Astrocyte of the spinal cord (primary cell): ENCODE results near the gene WNT3A.

Experiments
- DNase-seq: peaks from one replicate; pipeline ENCODE4 v3.0.0; 2011; ENCODE audit warnings: low read depth, low spot score
- H3K4me3 ChIP-seq: 2 replicates; pipeline ENCODE4 v1.5.1; 2011; ENCODE audit warnings: low read depth, mild to moderate bottlenecking, low read length, moderate library complexity
- in situ Hi-C: cut with HindIII; loops from 2 replicates; pipeline ENCODE4 v1.10.0; 2017; ENCODE audit warnings: low sequenced_read_pairs
- TF ChIP-seq, protein P1 (sequence below): IDR thresholded peaks from 2 replicates; pipeline ENCODE4 v1.5.1; 2012; ENCODE audit warnings: low read depth, mild to moderate bottlenecking, low read length, inconsistent platforms

The WNT3A gene

GRCh38 chr1:228071839-228072657, 65.2 kb downstream of the WNT3A start:
- TF ChIP-seq, protein P1, sequence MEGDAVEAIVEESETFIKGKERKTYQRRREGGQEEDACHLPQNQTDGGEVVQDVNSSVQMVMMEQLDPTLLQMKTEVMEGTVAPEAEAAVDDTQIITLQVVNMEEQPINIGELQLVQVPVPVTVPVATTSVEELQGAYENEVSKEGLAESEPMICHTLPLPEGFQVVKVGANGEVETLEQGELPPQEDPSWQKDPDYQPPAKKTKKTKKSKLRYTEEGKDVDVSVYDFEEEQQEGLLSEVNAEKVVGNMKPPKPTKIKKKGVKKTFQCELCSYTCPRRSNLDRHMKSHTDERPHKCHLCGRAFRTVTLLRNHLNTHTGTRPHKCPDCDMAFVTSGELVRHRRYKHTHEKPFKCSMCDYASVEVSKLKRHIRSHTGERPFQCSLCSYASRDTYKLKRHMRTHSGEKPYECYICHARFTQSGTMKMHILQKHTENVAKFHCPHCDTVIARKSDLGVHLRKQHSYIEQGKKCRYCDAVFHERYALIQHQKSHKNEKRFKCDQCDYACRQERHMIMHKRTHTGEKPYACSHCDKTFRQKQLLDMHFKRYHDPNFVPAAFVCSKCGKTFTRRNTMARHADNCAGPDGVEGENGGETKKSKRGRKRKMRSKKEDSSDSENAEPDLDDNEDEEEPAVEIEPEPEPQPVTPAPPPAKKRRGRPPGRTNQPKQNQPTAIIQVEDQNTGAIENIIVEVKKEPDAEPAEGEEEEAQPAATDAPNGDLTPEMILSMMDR = no peak
- in situ Hi-C loops = no loop called here
- no peak for DNase-seq
- H3K4me3 ChIP-seq = no peak overlapping the region

DNA sequence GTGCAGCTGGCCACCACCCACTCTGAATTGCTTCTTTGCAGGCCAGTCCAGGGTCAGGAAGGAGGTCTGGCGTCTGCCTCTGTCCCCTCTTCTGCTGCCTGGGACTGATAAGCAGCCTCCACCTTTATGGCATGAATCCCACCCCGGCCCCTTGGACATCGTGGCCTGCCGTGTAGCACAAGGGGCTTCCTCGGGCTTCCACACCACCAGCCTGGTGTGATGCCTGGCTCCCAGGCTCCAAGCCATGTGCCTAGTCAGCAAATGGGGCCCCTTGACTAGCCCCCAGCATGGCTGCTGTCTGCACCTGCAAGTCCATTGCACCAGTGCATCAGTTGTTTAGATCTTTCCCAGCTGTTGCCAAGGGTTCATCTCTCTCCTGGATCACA, 65.9 kb downstream of the WNT3A start:
- H3K4me3 ChIP-seq = no peak overlapping the region
- DNase-seq = no peak
- TF ChIP-seq, protein P1 = no peak
- in situ Hi-C loops = no loop called here

DNA sequence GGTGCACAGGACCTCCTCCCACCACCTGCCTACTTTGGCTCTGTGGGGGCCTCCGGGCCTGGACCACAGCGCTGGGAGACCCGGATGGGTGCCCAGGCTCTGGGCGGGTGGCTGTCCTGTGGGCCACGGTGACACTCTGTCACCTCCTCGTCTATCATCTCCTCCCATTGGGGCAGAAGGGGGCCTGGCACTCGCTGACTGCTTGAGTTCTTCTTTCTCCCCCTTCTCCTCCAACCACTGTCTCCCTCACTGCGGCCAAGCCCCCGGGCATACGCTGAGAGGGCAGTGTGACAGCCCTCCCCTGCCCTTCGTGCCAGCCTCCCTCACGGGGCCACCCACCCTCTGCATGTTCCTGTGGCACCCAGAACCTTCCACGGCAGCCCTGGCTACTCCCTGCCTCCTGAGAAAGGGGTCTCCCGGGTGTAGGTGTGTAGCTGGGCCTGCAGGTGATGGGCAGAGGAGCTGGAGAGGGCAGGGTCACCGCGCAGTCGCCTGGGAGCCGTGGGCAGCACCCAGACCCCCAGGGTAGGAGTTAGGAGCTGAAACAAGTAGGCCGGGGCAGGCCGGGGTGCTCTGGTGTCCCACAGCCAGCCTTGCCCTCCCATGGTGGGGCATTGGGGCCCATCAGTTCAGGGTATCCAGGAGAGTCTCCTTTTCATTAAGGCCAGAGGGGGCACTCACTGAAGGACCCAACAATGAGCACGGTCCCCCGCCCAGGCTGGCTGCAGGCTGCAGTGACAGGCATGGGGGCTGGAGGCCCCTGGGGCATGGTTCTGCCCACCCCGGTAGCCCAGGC, 66.5 kb downstream of the WNT3A start:
- in situ Hi-C loops = no loop called here
- DNase-seq = no peak

DNA sequence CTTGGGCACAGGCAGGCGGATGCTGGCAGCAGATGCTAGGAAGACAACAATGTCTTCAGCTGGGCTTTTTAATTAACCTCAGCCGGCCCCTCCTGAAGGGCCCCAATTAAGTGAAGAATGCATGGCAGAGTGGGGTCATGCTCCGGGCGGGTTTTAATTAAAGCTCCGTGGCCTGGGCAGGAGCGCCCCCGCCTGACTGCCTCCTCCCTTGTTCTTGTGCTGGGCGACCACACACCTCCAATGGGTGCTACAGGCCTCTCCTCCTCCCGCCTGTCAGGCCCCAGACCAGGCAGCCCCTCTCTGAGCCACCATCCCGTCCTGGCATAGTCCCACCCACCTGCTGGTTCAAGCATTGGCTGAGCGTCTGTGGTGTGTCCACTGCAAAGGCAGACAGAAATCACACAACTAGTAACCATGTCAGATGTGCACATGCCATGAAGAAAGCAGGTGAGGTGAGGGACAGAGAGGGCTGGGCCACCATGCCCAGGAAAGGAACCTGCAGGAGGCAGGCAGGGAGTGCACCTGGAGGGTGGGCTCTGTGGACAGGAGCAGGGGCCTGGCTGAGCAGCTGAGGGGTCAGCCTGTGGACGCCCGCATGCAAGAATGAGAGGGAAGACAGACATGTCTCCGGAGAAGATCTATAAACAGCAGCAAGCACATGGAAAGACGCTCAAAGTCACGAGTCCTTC, 67.2 kb downstream of the WNT3A start:
- no peak overlapping the region for H3K4me3 ChIP-seq
- TF ChIP-seq, protein P1 = peak; percentile 17
- in situ Hi-C loops = no loop called here
- DNase-seq = no peak

More for the DNA sequence above, 66.5 kb downstream of the WNT3A start:
- TF ChIP-seq, protein P1 = no peak
- H3K4me3 ChIP-seq = no peak overlapping the region

DNA sequence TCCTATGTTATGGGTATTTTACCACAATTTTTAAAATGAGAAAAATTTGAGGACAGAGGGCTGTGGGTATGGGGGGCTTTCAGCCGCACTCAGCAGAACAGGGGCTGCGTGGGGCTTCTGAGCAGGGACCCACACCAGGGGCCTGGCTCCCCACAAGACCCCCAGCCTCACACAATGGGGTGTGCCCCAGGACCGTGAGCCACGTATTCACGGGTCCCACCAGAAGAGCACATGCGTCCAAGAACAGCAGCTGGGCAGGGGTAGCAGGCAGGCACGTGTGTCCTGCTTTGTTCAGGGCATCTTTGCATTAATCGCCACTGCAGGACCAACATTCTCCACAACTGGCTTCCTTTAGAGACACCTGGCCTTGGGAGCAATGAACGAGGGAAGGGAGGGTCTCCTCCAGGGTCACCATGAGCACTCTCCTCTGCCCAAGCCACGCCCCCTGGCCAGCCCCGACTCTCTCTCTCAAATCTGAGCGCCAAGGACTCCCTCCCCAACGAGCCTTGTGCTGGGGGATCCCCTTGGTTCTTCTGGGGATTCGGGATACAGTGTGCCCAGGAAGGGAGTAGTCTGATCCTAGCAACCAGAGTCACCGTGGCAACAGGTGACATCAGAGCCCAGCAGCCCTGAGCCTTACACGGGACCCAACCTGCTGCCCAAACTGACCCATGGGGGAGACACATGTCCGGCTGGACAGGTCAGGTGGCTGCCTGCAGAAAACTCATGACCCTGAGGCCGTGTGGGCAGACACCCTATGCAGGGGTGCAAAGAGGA, 68.3 kb downstream of the WNT3A start:
- DNase-seq = no peak
- TF ChIP-seq, protein P1 = no peak
- H3K4me3 ChIP-seq = no peak overlapping the region
- in situ Hi-C loops = no loop called here

DNA sequence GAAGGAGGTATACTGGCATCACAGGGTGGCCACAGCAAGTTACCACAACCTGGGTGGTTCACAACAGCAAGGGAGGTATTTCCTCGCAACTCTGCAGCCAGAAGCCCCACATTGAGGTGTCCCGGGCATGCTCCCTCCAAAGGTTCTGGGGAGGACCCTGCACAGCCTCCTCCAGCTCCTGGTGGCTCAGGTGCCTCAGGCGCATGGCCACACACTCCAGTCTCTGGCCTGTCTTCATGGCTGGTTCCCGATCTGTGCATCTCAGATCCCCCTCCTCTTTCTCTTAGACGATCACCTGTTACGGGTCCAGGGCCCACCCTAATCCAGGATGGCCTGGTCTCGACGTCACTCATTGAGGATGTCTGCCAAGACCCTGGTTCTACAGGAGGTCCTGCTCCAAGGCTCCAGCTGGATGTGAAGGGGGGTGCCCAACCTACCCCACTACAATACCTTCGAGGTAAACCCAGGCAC, 69.0 kb downstream of the WNT3A start:
- in situ Hi-C loops = no loop called here
- TF ChIP-seq, protein P1 = no peak
- no peak for DNase-seq
- no peak overlapping the region for H3K4me3 ChIP-seq
